Karpas-422 (cell line): ENCODE data around the gene PDZD11. TPM values are rescaled to one million over a fixed set of nuclear protein-coding genes. Genes with fewer than 3 reads are reported as not detected.
"Not testable (repeated sequence)": the region's sequence is repeated elsewhere in the genome, so short reads cannot be mapped to it uniquely, and the experiment has no call there.

Experiments used
- DNase-seq: peaks from one replicate; pipeline ENCODE4 v3.0.0-alpha.2; 2015
- H2AFZ ChIP-seq: fragments of 200-600 bp; sonication (generic); 2 replicates; pipeline ENCODE4 v1.6.1; 2014; ENCODE audit warnings: antibody characterized with exemption, low read length, mixed read lengths
- H3K27ac ChIP-seq: fragments of 200-600 bp; sonication (generic); 2 replicates; pipeline ENCODE4 v1.5.1; 2014; ENCODE audit warnings: mild to moderate bottlenecking, low read length, moderate library complexity
- H3K27me3 ChIP-seq: fragments of 200-600 bp; sonication (generic); 2 replicates; pipeline ENCODE4 v1.6.1; 2014; ENCODE audit warnings: low read length, mixed read lengths
- H3K36me3 ChIP-seq: fragments of 200-600 bp; sonication (generic); 2 replicates; pipeline ENCODE4 v1.6.1; 2014; ENCODE audit warnings: low read length, mixed read lengths; ENCODE audit not compliant: insufficient read depth
- H3K4me1 ChIP-seq: fragments of 200-600 bp; sonication (generic); 2 replicates; pipeline ENCODE4 v1.6.1; 2014; ENCODE audit warnings: mild to moderate bottlenecking, low read length, mixed read lengths
- H3K4me2 ChIP-seq: fragments of 200-600 bp; sonication (generic); 2 replicates; pipeline ENCODE4 v1.6.1; 2014; ENCODE audit warnings: low read length, low read depth, mild to moderate bottlenecking; ENCODE audit not compliant: poor library complexity, severe bottlenecking
- H3K4me3 ChIP-seq: fragments of 200-600 bp; sonication (generic); 2 replicates; pipeline ENCODE4 v1.5.1; 2014; ENCODE audit warnings: mild to moderate bottlenecking, antibody characterized with exemption, low read length, mixed read lengths
- H3K79me2 ChIP-seq: fragments of 200-600 bp; sonication (generic); 2 replicates; pipeline ENCODE4 v1.6.1; 2014; ENCODE audit warnings: mild to moderate bottlenecking, low read length, mixed read lengths
- H3K9ac ChIP-seq: fragments of 200-600 bp; sonication (generic); 2 replicates; pipeline ENCODE4 v1.6.0; 2014; ENCODE audit warnings: low read length
- H3K9me2 ChIP-seq: fragments of 200-600 bp; sonication (generic), shearing (Covaris generic); replicated peaks from 2 replicates; pipeline ENCODE4 v1.6.0; 2014; ENCODE audit warnings: mild to moderate bottlenecking, low read length, moderate library complexity; ENCODE audit not compliant: insufficient read depth
- H3K9me3 ChIP-seq: fragments of 300-700, 200-600 bp; sonication (generic); 2 replicates; pipeline ENCODE4 v1.6.1; 2014; ENCODE audit warnings: low read length, mixed read lengths
- H4K20me1 ChIP-seq: fragments of 200-600 bp; sonication (generic); 2 replicates; pipeline ENCODE4 v1.6.1; 2014; ENCODE audit warnings: mild to moderate bottlenecking, antibody characterized with exemption, low read length, low read depth; ENCODE audit not compliant: insufficient read depth
- total RNA-seq: library from RNA; depleted of rRNA; stranded (reverse); fragments of >200 nt; shearing (Covaris generic); gene quantifications from 2 replicates; pipeline ENCODE4 v1.2.3, GENCODE V29; 2014; ENCODE audit warnings: low replicate concordance

PDZD11 gene
- total RNA-seq, 1 experiment from 2014 or later: 51.5 TPM

DNA sequence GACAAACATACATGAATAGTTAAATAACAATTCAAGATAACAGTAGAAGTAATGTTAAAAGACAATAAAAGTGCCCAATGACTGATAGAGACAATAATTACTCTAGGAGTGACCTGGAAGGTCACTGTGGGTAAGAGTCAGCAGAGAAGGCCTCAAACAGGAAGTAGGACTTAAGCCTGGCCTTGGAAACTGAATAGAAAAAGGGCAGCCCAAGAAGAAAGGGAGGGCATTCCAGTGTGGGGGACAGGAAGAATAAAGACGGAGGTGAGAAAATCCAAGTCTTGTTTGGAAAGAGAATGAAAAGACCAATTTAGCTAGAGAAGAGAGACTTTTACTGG, 35.7 kb downstream of the PDZD11 start:
- no peaks in the 10 kb centered on the region for H4K20me1 ChIP-seq
- no peaks in the 10 kb centered on the region for H3K9me3 ChIP-seq
- no peaks in the 10 kb centered on the region for H3K9me2 ChIP-seq
- no peaks in the 10 kb centered on the region for H3K4me1 ChIP-seq
- H3K79me2 ChIP-seq: no peaks in the 10 kb centered on the region
- no peaks in the 10 kb centered on the region for H3K27me3 ChIP-seq
- H2AFZ ChIP-seq: no peak overlapping the region
- H3K4me2 ChIP-seq: no peak overlapping the region
- no peak overlapping the region for H3K4me3 ChIP-seq
- no peak overlapping the region for H3K9ac ChIP-seq
- DNase-seq: no peak
- no peak overlapping the region for H3K27ac ChIP-seq
- H3K36me3 ChIP-seq: no peaks in the 10 kb centered on the region

DNA sequence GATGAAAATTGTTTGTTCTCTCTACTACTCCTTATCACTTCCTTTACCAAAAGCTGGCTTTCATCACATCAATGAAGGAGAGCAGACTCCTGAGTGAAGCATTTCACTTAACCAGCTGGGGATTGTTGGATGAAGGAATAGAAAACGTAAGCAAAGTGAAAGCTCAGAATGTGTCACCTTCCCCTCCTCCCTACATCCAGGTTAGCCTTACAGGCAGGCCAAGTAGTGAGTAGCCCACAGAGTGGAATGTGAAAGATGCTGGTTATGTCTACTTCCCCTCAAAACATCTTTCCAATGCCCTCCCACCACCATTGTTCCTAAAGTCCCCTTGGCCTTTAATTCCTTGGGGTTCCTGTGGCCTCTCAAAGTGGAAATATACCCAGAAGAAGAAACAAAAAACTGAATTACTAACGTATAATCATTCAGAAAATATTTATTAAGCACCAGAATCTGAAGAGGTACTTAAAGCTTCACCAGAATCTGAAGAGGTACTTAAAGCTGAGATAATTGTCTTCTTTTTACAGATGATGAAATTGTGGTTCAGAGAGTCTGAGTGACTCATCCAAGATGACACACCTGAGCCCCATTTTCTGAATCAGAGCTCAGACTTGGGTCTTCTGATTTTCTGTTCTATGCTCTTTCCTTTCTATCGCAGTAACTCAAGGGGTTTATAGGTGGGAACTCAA, 36.2 kb downstream of the PDZD11 start:
- Histone ChIP-seq H3K79me2 (no peaks in the 10 kb centered on the region), H3K4me2 (no peak overlapping the region), H3K36me3 (no peaks in the 10 kb centered on the region), H3K9me2 (no peaks in the 10 kb centered on the region), H3K27me3 (no peaks in the 10 kb centered on the region), H2AFZ (no peak overlapping the region), H3K27ac (no peak overlapping the region), H3K4me1 (no peaks in the 10 kb centered on the region), H4K20me1 (no peaks in the 10 kb centered on the region), H3K4me3 (no peak overlapping the region), H3K9me3 (no peaks in the 10 kb centered on the region), H3K9ac (no peak overlapping the region)
- no peak for DNase-seq

DNA sequence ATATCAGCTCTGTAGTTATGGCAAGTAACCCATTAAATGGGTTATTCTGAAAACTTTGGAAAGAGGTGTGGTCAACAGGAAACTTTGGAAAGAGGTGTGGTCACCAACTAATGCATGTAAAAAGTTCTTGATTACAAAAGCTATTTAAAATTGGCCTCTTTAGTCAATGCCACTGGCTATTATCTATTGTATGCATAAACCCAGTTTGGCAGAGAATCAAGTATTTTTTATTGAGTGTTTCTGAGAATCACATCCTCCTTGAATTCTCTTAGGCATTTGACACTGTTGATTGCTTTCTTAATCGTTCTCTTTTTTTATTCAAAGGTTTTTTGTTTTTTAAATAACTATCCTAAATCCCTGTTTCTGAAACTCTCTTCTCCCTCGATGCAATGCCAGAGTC, 37.2 kb downstream of the PDZD11 start:
- Histone ChIP-seq H2AFZ (no peak overlapping the region), H3K79me2 (no peaks in the 10 kb centered on the region), H3K9me2 (no peaks in the 10 kb centered on the region), H4K20me1 (no peaks in the 10 kb centered on the region), H3K4me3 (no peak overlapping the region), H3K9me3 (no peaks in the 10 kb centered on the region), H3K9ac (no peak overlapping the region), H3K4me2 (no peak overlapping the region), H3K4me1 (no peaks in the 10 kb centered on the region), H3K27ac (no peak overlapping the region), H3K27me3 (no peaks in the 10 kb centered on the region), H3K36me3 (no peaks in the 10 kb centered on the region)
- no peak for DNase-seq

DNA sequence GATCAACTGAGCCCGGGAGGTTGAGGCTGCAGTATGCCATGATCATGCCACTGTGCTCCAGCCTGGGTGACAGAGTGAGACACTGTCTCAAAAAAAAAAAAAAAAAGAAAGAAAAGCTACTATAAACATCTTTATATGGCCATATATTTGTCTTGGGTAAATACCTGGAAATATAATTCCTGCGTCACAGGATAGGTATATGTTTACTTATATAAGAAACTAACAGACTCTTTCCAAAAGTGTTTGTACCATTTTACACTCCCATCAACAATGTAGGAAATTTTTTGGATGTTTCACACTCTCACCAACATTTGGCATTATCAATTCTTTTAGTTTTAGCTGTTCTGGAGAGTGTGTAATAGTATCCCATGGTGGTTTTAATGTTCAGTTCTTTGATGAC, 42.5 kb downstream of the PDZD11 start:
- Histone ChIP-seq H3K9ac (no peak overlapping the region), H3K27me3 (no peaks in the 10 kb centered on the region), H2AFZ (no peak overlapping the region), H3K27ac (no peak overlapping the region), H3K4me2 (no peak overlapping the region), H3K36me3 (no peaks in the 10 kb centered on the region), H3K79me2 (no peaks in the 10 kb centered on the region), H3K4me1 (no peaks in the 10 kb centered on the region), H3K4me3 (no peak overlapping the region), H3K9me2 (no peaks in the 10 kb centered on the region), H3K9me3 (no peaks in the 10 kb centered on the region), H4K20me1 (no peaks in the 10 kb centered on the region)
- DNase-seq: no peak

DNA sequence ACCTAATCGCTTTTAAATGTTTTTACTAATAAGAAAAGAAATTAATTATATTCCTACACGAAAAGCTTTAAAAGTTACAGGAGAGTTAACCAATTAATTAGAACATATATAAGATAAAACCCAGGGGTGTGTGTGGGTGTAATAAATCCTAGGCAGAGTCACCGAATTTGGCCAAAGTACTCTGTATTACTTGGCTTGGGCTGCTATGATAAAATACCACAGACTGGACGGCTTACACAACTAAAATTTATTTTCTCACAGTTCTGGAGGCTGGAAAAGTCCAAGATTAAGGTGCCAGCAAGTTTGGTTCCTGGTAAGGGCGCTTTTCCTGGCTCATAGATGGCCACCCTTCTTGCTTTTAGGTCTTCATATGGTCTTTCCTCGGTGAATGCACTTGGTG, 44.8 kb downstream of the PDZD11 start:
- H3K36me3 ChIP-seq: no peaks in the 10 kb centered on the region
- no peaks in the 10 kb centered on the region for H3K9me3 ChIP-seq
- no peak overlapping the region for H3K4me2 ChIP-seq
- H3K27ac ChIP-seq: no peak overlapping the region
- no peak overlapping the region for H3K4me3 ChIP-seq
- no peak for DNase-seq
- H3K9me2 ChIP-seq: no peaks in the 10 kb centered on the region
- no peaks in the 10 kb centered on the region for H4K20me1 ChIP-seq
- no peaks in the 10 kb centered on the region for H3K27me3 ChIP-seq
- H2AFZ ChIP-seq: no peak overlapping the region
- H3K4me1 ChIP-seq: no peaks in the 10 kb centered on the region
- no peak overlapping the region for H3K9ac ChIP-seq
- H3K79me2 ChIP-seq: no peaks in the 10 kb centered on the region

DNA sequence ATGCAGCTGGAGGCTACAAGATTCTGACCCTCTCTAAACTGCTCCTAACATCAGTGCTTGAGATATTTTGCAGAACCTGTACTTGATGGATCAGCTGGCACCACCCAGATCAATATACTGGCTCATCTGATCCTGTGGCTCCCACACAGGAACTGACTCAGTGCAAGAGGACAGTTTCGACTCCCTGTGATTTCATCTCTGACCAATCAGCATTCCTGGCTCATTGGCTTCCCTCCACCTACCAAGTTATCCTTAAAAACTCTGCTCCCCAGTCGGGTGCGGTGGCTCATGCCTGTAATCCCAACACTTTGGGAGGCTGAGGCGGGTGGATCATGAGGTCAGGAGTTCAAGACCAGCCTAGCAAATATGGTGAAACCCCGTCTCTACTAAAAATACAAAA, 46.1 kb downstream of the PDZD11 start:
- not testable (repeated sequence) for H3K27ac ChIP-seq, H3K9ac ChIP-seq, H3K9me2 ChIP-seq, H3K4me2 ChIP-seq, H2AFZ ChIP-seq, H3K27me3 ChIP-seq, H3K4me3 ChIP-seq, DNase-seq, H4K20me1 ChIP-seq, H3K79me2 ChIP-seq, H3K4me1 ChIP-seq, H3K9me3 ChIP-seq, H3K36me3 ChIP-seq

DNA sequence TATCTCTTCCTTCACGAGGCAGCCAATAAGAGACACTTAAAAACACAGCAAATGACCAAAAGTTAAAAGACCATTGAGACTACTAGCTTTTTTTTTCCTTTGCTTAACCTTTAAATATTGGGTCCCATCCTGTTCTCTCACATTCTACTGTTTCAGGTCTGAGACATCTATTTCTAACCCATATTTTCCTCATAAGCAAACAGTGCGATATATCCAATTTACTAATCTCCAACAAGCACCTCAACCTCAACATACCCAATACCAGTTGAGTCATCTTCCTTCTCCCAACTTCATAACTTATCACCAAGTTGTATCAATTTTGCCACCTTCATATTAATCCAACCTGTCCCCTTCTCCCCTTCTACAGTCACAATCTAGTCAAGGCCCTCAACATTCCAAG, 48.2 kb downstream of the PDZD11 start:
- H3K27me3 ChIP-seq: no peaks in the 10 kb centered on the region
- no peaks in the 10 kb centered on the region for H3K9me2 ChIP-seq
- no peak overlapping the region for H2AFZ ChIP-seq
- H3K36me3 ChIP-seq: no peaks in the 10 kb centered on the region
- no peak overlapping the region for H3K4me3 ChIP-seq
- H3K27ac ChIP-seq: no peak overlapping the region
- no peaks in the 10 kb centered on the region for H4K20me1 ChIP-seq
- H3K4me1 ChIP-seq: no peaks in the 10 kb centered on the region
- H3K79me2 ChIP-seq: no peaks in the 10 kb centered on the region
- H3K9me3 ChIP-seq: no peaks in the 10 kb centered on the region
- no peak for DNase-seq
- no peak overlapping the region for H3K4me2 ChIP-seq
- H3K9ac ChIP-seq: no peak overlapping the region

DNA sequence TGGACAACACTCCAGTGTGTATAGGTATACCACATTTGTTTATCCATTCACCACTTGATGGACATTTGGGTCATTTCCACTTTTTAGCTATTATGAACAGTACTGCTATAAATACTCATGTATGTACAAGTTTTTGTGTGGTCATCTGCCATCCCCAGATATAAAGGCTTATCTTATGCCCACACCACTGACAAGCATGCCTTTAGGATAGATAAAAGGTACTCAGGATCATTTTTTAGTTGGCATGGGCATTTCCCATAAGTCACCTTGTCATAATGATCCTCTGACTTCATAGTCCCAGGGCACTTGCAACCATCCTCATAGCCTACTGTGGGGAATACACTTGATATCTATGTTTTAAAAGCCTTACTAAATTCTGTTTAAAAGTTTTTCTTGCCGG, 49.0 kb downstream of the PDZD11 start:
- H3K9me2 ChIP-seq: no peaks in the 10 kb centered on the region
- H3K79me2 ChIP-seq: no peaks in the 10 kb centered on the region
- DNase-seq: no peak
- H3K36me3 ChIP-seq: no peaks in the 10 kb centered on the region
- no peak overlapping the region for H2AFZ ChIP-seq
- H3K4me3 ChIP-seq: no peak overlapping the region
- H4K20me1 ChIP-seq: no peaks in the 10 kb centered on the region
- H3K9me3 ChIP-seq: no peaks in the 10 kb centered on the region
- H3K27ac ChIP-seq: no peak overlapping the region
- no peak overlapping the region for H3K9ac ChIP-seq
- no peak overlapping the region for H3K4me2 ChIP-seq
- no peaks in the 10 kb centered on the region for H3K4me1 ChIP-seq
- H3K27me3 ChIP-seq: no peaks in the 10 kb centered on the region
